GM21619 (cell line): Measurements from ENCODE around the gene MICU2.

ENCODE experiments used
- ATAC-seq: cut with Tn5 transposase; IDR thresholded peaks from one replicate; pipeline ENCODE4 v1.9.1; 2021; ENCODE audit not compliant: unreplicated experiment

Gene MICU2, protein sequence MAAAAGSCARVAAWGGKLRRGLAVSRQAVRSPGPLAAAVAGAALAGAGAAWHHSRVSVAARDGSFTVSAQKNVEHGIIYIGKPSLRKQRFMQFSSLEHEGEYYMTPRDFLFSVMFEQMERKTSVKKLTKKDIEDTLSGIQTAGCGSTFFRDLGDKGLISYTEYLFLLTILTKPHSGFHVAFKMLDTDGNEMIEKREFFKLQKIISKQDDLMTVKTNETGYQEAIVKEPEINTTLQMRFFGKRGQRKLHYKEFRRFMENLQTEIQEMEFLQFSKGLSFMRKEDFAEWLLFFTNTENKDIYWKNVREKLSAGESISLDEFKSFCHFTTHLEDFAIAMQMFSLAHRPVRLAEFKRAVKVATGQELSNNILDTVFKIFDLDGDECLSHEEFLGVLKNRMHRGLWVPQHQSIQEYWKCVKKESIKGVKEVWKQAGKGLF

GRCh38 chr13:21603531-21604448 is at the start of gene MICU2:
Gene MICU2, minus strand, starts transcription at chr13:21604170. Its CDS starts 22 bp downstream, at chr13:21604148.
- peak; percentile 93 for ATAC-seq

- no peak for ATAC-seq
Observed at GRCh38 chr13:21641629-21642028, 37.7 kb upstream of the MICU2 start.

- no peak for ATAC-seq
Observed at GRCh38 chr13:21639561-21639960, 35.6 kb upstream of the MICU2 start.

DNA sequence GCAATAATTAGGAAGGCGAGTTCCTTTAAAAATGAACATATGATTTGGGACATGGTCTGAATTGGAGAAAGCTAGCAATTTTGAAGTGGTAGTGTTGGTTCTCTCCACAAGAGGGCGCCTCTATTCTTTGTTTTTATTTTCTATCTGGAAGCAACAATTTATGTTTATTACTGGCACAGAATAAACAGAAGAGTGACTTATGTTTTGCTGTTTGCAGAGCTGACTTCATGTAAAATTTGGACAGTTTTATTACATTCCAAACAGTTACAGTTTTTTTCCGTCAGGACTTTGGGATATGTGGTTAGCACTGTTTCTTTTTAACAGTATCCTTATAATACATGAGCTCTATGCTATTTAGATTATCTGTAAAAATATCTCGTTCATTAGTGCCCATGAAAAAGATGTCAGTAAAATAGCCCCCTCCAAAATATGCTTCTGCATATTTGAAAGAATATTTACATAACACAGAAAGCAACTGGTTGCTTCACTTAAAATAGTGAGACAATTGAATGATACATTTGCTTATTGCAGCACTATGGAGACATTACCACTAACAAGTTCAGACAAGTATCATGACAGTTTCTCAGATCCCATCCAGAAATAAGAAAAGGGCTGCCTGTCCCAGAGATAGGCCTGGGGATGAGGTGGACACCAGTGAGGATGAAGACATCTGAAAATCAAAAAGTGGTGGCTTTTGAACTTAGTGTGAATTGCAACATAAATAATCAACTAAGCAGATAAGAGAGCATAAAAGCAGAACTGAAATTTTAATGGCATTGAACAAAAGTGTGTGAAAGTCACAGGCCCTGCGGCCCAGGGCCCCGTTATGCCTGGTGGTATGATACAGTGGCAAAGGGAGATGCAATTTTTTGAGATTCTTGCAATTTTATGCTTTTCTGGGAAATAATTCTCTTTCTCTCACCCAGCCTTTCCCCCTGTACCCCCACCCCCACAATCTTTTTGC is 34.6 kb upstream of the MICU2 start:
- ATAC-seq, result no peak

DNA sequence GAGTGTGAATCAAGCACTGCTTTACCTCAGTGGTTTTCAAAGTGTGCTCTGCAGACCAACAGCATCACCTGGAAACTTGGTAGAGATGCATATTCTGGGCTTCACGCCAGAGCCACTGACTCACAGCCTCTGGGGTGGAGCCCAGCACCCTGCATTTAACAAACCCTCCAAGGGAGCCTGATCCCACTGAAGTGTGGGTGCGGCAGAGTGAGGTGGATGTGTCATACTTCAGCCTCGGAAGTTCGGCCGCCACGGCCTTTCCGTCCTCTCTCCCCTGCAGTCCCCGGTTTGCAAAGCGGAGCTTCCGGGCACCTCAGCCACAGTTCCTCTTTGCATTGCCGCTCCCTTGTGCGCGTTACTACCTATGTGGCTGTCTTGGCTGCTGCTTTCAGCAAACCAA is 33.3 kb upstream of the MICU2 start:
- ATAC-seq, result no peak

DNA sequence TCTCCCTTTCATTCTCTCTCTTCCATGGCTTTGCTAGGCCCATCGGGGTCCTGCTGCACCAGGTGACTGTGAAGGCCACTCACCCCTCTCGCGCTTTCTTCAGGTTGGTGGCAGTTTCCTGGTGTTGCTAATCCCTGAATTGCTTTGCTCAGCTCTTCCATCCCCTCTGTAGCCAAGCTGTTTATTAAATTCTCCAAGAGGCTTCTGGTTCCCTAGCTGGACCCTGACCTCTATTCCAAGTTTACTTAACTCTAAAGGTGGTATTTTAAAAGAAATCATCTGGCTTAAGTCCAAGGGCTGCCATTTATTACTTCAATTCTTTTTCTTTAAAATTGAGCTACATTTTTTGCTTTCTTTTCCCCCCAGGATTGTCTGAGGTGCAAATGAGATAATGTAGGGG is 32.7 kb upstream of the MICU2 start:
- no peak for ATAC-seq

- ATAC-seq, result no peak
Observed at GRCh38 chr13:21632196-21632595, 28.2 kb upstream of the MICU2 start.

GRCh38 chr13:21625366-21625765 is 21.4 kb upstream of the MICU2 start:
- ATAC-seq, result no peak

- ATAC-seq, result no peak
Observed at GRCh38 chr13:21620861-21621260, 16.9 kb upstream of the MICU2 start.

DNA sequence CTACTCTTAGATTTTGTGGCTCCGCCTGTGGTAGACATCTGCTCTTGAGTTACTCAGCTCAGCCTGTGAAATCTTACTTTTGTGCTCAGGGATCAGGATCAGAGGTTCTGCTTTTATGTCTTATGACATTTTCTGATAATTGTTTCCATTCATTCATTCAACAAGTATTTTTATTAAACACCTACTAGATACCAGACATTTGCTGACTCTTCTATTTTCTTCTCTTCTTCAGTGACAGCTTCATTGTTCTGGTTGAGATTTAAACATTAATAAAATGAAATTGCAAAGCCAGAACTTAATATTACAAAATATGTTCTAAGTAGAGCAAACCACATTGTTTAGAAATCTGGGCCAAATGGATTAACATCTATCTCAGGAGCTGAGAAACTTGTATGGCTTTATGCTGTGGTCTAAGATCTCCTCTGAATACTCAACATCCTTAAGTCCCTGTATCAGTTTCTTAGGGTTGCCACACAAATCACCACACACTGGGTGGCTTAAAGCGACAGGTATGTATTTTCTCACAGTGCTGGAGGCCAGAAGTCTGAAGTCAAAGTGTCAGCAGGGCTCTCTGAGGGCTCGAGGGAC is 15.8 kb upstream of the MICU2 start:
- ATAC-seq, result no peak

GRCh38 chr13:21616880-21617279 is 12.9 kb upstream of the MICU2 start:
- no peak for ATAC-seq

DNA sequence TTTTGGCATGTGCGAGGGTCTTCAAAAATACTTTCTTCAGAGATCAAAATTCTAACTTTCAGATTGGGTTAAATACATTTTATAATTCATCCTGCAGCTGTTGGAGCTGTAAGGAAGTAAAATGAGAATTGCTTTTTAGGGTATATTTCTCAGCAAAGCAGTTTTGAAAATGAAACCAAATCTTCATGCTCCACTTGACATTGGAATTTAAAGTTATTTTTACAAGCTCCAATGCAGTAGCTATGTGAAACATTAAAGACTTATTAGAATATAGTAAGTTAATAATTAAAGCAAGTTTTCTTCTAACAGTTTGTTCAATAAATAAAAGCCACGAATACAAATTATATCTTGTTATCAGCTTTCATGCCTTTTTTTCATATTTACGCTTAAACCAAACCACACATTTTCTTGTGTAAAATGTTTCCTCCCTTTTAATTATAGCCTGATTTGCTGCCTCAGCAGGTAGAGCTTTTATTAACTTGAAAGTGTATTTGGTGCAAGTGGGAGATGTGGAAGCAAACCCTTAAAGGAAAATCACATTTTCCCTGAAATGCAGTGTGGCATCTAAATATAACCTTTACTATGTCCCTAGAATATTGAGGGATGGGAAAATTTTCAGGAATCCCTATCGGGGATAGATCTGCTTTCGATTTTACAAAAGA is 12.4 kb upstream of the MICU2 start:
- ATAC-seq, result no peak

GRCh38 chr13:21615427-21615826 is 11.5 kb upstream of the MICU2 start:
- ATAC-seq, result no peak

GRCh38 chr13:21613791-21614190 is 9.8 kb upstream of the MICU2 start:
- no peak for ATAC-seq

GRCh38 chr13:21611385-21611784 is 7.4 kb upstream of the MICU2 start:
- ATAC-seq, result no peak

- no peak for ATAC-seq
Observed at GRCh38 chr13:21610687-21611086, 6.7 kb upstream of the MICU2 start.

DNA sequence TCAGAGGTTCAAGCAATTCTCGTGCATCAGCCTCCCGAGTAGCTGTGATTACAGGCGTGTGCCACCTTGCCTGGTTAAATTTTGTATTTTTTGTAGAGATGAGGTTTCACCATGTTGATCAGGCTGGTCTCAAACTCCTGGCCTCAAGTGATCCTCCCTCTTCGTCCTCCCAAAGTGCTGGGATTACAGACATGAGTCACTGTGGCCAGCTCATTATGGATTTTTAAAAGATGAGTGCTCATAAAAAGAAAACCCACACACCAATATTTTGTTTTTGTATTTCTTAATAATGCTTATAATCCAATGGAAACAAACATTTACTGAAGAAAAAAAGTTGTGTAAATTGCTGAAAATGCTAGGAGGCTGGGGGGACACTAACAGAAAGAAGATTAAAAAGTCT is 5.0 kb upstream of the MICU2 start:
- ATAC-seq, result no peak

- no peak for ATAC-seq
Observed at GRCh38 chr13:21606796-21607195, 2.8 kb upstream of the MICU2 start.

- ATAC-seq, result no peak
Observed at GRCh38 chr13:21606251-21606650, 2.3 kb upstream of the MICU2 start.

DNA sequence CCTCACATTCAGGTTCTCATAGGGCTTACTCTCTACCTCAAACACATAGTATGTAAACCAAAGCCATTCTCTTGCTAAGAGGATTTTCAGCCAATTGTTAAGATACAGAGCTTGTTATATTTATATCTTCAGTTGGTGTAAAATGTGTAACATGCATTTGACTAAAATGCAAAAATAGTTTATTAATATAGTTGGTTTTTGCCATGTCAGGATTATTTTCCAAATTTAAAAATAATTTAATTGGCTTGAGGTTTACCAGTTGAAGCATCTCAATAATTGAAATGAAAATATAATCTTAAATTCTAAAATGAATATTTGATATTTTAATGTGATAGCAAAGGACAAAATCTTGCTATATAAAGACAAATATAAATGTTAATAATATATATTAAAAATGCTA is 7.2 kb downstream of the MICU2 start:
- no peak for ATAC-seq
